Measurements from ENCODE around the gene SHLD1.

Gene SHLD1

GRCh38 chr20:5888041-5888440, 137.8 kb downstream of the SHLD1 start:
- ChIA-PET POLR2A (no interaction called here), CTCF (no interaction called here)
- no peak for TF ChIP-seq CTCF (IDR thresholded peaks at IDR 0.05; ENCODE audit: control extremely low read depth, extremely low read depth, low read depth, missing control alignments)
- no peak for DNase-seq (ENCODE audit: extremely low spot score)

GRCh38 chr20:5890773-5891441, 140.7 kb downstream of the SHLD1 start:
- POLR2A ChIA-PET = no interaction called here
- no peak for DNase-seq (ENCODE audit: extremely low spot score)

GRCh38 chr20:5893052-5893451, 142.9 kb downstream of the SHLD1 start:
- no peak for DNase-seq (ENCODE audit: extremely low spot score)
- POLR2A ChIA-PET = no interaction called here
- CTCF ChIA-PET = interaction anchor here (1.6 kb wide), 1 partner anchor 15 kb away, joined by 3 read pairs; no protein-coding TSS in a partner anchor
- TF ChIP-seq CTCF (IDR thresholded peaks at IDR 0.05; ENCODE audit: control extremely low read depth, extremely low read depth, low read depth, missing control alignments) = no peak

More at GRCh38 chr20:5890773-5891441, 140.7 kb downstream of the SHLD1 start:
- CTCF ChIA-PET = no interaction called here
- no peak for TF ChIP-seq CTCF (IDR thresholded peaks at IDR 0.05; ENCODE audit: control extremely low read depth, extremely low read depth, low read depth, missing control alignments)

GRCh38 chr20:5893621-5894020, 143.4 kb downstream of the SHLD1 start:
- DNase-seq (ENCODE audit: extremely low spot score) = no peak
- POLR2A ChIA-PET = no interaction called here
- CTCF ChIA-PET = interaction anchor here (1.6 kb wide), 1 partner anchor 16 kb away, joined by 3 read pairs; no protein-coding TSS in a partner anchor
- TF ChIP-seq CTCF (IDR thresholded peaks at IDR 0.05; ENCODE audit: control extremely low read depth, extremely low read depth, low read depth, missing control alignments) = no peak

- ChIA-PET CTCF (interaction anchor here (2.1 kb wide), 1 partner anchor 15 kb away, joined by 4 read pairs; no protein-coding TSS in a partner anchor), POLR2A (no interaction called here)
- no peak for TF ChIP-seq CTCF (IDR thresholded peaks at IDR 0.05; ENCODE audit: control extremely low read depth, extremely low read depth, low read depth, missing control alignments)
- no peak for DNase-seq (ENCODE audit: extremely low spot score)
These were observed 145.4 kb downstream of the SHLD1 start for GRCh38 chr20:5895626-5896025.

GRCh38 chr20:5899444-5899843, 149.2 kb downstream of the SHLD1 start:
- CTCF ChIA-PET = no interaction called here
- TF ChIP-seq CTCF (IDR thresholded peaks at IDR 0.05; ENCODE audit: control extremely low read depth, extremely low read depth, low read depth, missing control alignments) = no peak
- POLR2A ChIA-PET = no interaction called here
- no peak for DNase-seq (ENCODE audit: extremely low spot score)

All from GM10248 (cell line).